Activated T-helper 9 cell treated with anti-CD3 and anti-CD28 coated beads, Interleukin-2, amount 50 U/mL, for 16 hours (primary cell): ENCODE data around the gene ZNF574.
"Not testable (repeated sequence)": the region's sequence is repeated elsewhere in the genome, so short reads cannot be mapped to it uniquely, and the experiment has no call there.

Experiments used
- DNase-seq: peaks from one replicate; pipeline ENCODE4 v3.0.0-alpha.2; 2020; ENCODE audit warnings: low read depth

The ZNF574 gene

GRCh38 chr19:42080764-42081375, 4.9 kb downstream of the ZNF574 start:
- no peak for DNase-seq

GRCh38 chr19:42081584-42082203, 5.7 kb downstream of the ZNF574 start:
- DNase-seq = no peak

- DNase-seq = no peak
These were observed 7.6 kb downstream of the ZNF574 start for GRCh38 chr19:42083537-42083936.

- no peak for DNase-seq
These were observed 10.3 kb downstream of the ZNF574 start for GRCh38 chr19:42086188-42086736.

GRCh38 chr19:42086770-42087550, 11.0 kb downstream of the ZNF574 start:
- DNase-seq = no peak

GRCh38 chr19:42088471-42089190, 12.7 kb downstream of the ZNF574 start:
- DNase-seq = no peak

GRCh38 chr19:42089191-42089750, 13.3 kb downstream of the ZNF574 start:
- DNase-seq = no peak

- no peak for DNase-seq
These were observed 13.8 kb downstream of the ZNF574 start for GRCh38 chr19:42089772-42090171.

- DNase-seq = no peak
These were observed 14.7 kb downstream of the ZNF574 start for GRCh38 chr19:42090672-42091071.

GRCh38 chr19:42091300-42091699, 15.3 kb downstream of the ZNF574 start:
- DNase-seq = no peak

- DNase-seq = no peak
These were observed 15.8 kb downstream of the ZNF574 start for GRCh38 chr19:42091742-42092141.

- no peak for DNase-seq
These were observed 16.4 kb downstream of the ZNF574 start for GRCh38 chr19:42092350-42092749.

- DNase-seq = no peak
These were observed 17.5 kb downstream of the ZNF574 start for GRCh38 chr19:42093505-42093904.

- DNase-seq = no peak
These were observed 18.0 kb downstream of the ZNF574 start for GRCh38 chr19:42093926-42094325.

GRCh38 chr19:42095142-42095813, 19.3 kb downstream of the ZNF574 start:
- DNase-seq = no peak

- DNase-seq = no peak
These were observed 19.9 kb downstream of the ZNF574 start for GRCh38 chr19:42095814-42096230.

- DNase-seq = no peak
These were observed 20.4 kb downstream of the ZNF574 start for GRCh38 chr19:42096255-42096837.

- DNase-seq = no peak
These were observed 21.5 kb downstream of the ZNF574 start for GRCh38 chr19:42097461-42097860.

GRCh38 chr19:42098781-42099180, 22.8 kb downstream of the ZNF574 start:
- no peak for DNase-seq

GRCh38 chr19:42099336-42099925, 23.5 kb downstream of the ZNF574 start:
- no peak for DNase-seq

- not testable (repeated sequence) for DNase-seq
These were observed 24.3 kb downstream of the ZNF574 start for GRCh38 chr19:42100241-42100640.
